Umbilical cord (tissue), 2 donors: ENCODE measurements around the gene RBM24. TPM values are rescaled to one million over a fixed set of nuclear protein-coding genes. Genes with fewer than 3 reads are reported as not detected.
A peak's percentile ranks its signal among the peaks of the same experiment; 100 is the strongest.
"Not testable (repeated sequence)": the region's sequence is repeated elsewhere in the genome, so short reads cannot be mapped to it uniquely, and the experiment has no call there.

ENCODE experiments used
- DNase-seq: peaks from one replicate; pipeline ENCODE4 v3.0.0-alpha.2; 2015; ENCODE audit warnings: low spot score
- total RNA-seq: library from RNA; depleted of rRNA; stranded (reverse); fragments of >200 nt; gene quantifications from one replicate; pipeline ENCODE4 v1.2.3, GENCODE V29; 2014; ENCODE audit warnings: low replicate concordance; ENCODE audit not compliant: insufficient read depth

The RBM24 gene
- total RNA-seq, 1 donor from 2014 or later, result 25.0 TPM

DNA sequence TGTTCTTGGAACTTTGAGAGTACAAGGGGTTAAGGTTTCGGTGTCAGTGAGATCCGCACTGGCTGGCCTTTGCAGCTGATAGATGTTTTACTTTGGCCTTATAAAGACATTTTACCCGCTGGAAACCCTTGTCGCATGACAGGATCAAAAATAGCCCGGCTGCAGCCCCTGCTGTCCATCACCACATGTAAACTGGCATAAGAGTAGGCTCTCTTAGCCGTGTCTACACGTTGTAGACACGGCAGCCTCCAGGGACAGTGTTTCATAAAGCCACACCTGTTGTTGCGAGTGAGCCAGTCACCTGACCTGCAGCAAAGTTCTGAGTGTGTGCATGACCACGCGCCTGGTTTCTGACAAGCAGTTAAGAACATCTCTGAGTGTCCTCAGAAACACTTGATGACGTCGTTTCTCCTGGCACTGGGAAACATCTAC is 8.5 kb downstream of the RBM24 start:
- DNase-seq, result peak; percentile 51

DNA sequence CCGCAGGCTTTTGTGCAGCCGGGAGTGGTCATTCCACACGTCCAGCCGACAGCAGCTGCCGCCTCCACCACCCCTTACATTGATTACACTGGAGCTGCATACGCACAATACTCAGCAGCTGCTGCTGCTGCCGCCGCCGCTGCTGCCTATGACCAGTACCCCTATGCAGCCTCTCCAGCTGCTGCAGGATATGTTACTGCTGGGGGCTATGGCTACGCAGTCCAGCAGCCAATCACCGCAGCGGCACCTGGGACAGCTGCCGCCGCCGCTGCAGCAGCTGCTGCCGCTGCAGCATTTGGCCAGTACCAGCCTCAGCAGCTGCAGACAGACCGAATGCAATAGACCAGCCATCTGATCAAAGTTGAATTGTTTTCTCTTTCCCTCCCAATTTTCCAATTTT is 10.6 kb downstream of the RBM24 start:
- no peak for DNase-seq

DNA sequence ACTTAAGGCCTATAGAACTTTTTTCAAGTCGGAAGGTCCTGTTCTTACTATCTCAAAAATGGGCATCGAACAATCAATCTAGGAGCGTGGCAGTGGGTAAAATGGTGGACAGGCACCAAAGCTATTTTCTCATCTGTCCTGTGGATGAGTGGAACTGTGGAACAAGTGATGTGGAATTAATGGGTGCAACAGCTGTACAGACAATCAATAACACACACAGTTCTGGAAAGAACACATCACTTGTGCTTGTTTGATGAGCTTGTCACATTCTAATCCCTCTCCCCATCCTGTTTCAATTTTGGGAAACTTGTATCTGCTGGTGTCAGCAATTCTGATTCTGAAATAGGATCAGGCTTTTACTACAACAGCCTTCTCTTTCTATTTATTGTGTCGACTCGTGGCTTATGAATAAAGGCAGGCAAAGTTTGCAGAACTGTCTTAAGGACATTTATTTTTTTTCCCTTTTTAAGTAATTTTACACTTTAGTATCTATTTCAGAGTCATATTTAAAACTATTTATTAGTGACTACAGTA is 11.5 kb downstream of the RBM24 start:
- no peak for DNase-seq

DNA sequence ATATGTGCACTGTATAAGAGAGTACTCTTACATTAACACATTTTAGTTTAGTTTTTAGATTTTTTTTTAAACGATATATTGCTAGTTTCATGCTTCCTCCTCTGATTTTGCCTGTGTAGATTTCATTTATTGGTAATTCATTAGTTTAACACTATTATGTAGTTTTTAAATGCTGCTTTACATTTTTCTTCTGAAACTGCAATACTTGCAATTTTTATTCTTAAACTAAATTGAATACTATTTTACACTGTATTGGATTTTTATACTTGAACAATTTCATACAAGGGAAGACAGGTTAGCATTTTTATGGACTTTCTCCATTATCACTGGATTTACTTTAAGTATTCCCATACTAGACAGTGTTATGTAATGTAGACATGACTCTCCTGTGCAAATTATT is 12.2 kb downstream of the RBM24 start:
- DNase-seq, result no peak

DNA sequence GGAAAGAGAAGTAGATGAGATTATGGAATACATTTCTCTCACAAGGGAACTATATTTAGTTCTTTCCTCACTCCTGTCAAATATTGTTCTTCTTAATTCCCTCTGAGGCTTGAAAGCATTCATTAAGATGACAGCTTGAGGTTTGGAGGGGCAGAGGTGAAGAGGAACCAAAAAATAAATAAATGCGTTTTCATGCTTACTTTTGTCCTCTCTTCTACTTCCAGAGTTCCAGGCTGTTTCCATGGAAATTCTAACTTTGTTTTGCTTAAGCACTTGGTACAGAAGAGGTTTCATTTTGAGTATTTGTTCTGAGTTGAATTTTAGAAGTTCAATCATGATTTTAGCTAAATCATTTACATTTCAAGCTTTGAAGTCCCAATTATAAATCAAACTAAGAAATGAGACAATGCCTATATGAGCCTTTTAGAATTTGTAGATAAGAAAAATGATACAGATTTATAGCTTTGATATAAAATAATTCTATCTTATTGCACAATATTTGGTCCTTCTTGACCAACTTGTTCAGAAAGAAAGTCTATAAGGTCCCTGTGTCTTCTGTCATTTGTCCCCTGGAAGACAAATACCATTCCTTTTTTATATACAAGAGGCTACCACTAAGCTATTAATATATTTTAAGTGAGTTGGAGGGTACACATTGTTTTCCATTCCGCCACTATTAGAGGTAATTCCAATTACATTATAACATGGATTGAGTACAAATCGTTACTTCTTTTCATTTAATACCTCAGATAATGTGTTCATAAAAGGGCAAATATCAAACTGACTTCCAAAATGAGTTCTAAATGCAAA is 16.3 kb downstream of the RBM24 start:
- peak; percentile 20 for DNase-seq

DNA sequence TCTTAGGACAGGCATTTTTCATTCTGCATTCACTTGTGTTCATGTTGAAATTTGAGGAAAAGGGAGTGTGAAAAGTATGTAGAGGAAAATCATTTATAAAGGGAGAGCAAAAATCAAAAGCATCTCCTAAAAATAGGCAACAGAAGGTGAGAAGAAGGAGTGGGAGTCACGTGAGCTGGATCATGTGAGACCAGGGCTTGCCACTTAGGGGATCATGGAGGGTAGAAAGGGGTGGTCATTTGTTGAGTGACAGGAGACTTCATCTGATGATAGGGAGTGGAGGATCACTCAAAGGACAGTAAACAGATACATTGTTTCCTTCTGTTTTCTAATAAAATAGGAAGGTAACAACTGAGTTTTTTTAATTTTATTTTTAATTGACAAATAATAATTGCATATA is 17.1 kb downstream of the RBM24 start:
- DNase-seq, result no peak

DNA sequence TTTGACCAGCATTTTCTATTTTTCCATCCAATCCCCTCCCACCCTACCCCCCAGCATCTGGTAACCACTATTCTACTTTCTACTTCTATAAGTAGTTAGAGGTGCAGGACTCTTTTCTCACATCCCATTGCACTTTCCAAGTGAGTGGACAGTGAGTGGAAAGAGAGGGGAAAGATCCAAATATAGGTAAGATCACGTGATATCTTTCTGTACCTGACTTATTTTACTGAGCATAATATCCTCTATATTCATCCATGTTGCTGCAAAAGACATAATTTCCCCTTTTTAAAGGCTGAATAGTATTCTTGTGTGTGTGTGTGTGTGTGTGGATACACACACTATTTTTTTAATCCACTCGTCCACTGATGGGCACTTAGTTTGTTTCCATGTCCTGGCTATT is 18.1 kb downstream of the RBM24 start:
- no peak for DNase-seq

DNA sequence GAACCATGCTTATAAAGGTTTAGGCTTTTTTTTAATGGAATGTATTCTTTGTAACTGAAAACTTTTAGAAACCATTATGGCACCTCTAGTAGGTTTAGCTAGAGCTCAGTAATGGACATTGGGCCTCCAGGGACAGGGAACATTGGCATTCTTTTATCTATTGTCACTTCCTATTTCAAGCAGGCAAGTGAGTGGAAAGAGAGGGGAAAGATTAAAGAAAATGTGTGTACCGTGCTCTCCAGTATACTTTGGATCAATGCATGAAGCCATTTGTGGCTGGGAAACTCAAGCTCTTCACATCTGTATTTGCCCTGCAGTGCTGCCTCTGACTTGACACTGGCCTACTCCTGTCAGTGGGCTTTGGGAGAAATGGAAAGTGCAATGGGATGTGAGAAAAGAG is 18.6 kb downstream of the RBM24 start:
- no peak for DNase-seq

DNA sequence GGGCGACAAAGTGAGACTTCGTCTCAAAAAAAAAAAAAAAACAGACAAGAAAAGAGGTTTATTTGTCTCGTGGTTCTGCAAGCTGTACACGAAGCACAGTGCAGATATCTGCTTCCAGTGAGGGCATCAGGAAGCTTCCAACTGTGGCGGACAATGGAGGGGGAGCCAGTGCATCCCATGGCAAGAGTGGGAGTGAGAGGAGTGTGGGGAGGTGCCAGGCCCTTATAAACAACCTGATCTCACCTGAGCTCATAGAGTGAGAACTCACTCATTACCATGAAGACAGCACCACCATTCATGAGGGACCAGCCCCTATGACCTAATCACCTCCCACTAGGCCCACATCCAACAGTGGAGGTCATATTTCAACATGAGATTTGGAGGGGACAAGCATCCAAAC is 19.5 kb downstream of the RBM24 start:
- no peak for DNase-seq

DNA sequence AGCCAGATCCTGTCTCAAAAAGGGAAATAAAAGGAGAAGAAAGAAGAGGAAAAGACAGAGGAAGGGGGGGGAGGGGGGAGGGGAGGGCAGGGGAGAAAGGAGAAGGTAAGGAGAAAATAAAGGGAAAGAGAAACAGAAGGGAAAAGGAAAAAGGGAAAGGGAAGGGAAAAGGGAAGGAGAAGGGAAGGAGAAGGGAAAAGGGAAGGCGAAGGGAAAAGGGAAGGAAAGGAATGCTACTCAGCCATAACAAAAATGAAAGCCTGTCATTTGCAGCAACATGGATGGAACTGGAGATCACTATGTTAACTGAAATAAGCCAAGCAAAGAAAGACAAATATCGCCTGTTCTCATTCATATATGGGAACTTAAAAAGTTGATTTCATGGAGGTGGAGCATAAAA is 22.3 kb downstream of the RBM24 start:
- no peak for DNase-seq

DNA sequence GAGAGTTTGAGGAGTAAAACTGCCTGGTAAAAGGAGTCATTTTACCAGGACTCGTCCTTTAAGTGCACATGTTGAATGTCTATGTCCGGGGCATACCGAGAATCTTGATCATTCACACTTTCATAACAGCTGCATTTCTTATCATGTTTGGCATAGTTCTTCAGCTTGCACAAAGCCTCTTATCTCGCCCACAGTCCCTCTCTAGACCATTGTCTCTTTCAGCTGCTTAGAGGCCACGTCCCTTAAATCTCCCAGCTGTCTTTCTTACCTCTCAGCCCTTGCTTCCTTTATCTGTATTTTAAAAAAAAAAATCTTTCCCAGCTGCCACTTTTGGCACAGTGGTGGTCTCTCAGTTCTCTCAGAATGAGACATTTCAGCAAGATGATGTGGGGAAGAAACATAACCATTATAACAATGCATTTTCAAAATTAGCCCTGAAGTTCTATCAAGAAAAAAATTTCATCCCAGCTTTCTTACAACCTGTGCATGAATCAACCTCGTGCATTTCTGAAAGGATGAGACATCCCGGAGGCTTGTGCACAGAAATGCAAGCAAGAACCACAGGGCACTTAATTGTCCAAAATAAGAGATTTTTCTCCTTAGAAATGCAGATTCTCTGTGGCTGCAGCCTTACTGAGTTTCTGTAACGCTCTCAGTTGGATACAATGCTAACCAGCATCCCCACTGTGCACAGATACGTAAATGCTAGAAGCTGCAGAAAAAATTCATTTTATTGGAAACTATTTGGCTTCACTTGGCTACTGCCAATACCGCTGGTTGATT is 24.2 kb downstream of the RBM24 start:
- peak; percentile 35 for DNase-seq

DNA sequence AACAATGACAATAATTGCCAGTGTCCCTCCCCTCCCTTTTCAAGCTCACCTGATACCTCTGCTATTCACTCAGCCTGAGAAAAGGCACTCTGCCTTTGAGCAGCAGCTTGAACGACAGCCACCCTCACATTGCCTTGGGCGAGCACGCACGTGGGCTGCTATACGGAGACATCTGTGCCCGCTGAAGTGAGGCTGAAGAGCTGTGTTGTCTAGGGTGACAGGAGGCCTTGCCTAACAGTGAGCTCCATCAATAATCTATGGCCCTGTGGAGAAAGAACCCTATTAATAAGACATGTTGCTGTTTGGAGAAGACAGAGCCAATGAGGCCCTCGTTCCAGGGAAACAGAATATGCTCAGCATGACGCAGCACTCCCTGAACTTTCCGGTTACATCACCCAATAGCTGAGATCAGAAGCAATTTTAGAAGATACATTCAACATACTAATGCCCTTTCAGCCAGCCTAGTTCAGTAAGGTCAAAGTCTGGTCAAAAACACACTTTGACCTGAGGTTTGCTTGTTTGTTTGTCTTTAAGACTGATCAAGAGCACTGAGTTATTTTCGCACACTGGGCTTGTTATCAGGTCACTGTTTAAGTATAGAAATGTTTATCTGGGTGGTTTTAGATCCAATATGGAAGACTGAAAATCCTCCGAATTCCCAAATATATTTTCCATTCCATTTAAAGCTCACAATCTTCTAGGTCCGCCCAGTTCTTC is 30.6 kb downstream of the RBM24 start:
- no peak for DNase-seq

DNA sequence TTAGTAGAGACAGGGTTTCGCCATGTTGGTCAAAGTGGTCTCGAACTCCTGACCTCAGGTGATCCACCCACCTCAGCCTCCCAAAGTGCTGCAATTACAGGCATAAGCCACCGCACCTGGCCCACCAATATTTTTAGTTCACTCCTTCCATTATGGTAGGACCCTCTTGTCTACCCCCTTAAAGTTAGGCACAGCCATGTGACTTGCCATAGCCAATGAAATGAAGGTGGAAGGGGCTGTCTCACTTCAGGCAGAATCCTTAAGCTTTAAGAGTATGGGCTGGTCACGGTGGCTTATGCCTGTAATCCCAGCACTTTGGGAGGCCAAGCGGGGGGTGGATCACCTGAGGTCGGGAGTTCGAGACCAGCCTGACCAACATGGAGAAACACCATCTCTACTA is 32.1 kb downstream of the RBM24 start:
- not testable (repeated sequence) for DNase-seq

DNA sequence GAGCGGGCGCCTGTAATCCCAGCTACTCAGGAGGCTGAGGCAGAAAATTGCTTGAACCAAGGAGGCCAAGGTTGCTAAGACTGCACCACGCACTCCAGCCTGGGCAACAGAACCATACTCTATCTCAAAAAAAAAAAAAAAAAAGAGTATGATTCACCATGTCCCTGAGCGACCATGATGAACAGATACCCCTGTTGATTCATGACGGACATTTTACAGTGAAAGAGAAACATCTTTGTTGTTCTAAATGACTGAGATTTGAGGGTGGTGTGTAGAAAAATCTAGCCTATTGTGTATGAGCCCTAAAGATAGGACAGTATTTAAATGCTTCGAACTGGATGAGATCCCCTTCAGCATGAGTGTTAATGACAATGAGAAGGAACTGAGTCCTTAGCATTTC is 32.8 kb downstream of the RBM24 start:
- DNase-seq, result no peak

DNA sequence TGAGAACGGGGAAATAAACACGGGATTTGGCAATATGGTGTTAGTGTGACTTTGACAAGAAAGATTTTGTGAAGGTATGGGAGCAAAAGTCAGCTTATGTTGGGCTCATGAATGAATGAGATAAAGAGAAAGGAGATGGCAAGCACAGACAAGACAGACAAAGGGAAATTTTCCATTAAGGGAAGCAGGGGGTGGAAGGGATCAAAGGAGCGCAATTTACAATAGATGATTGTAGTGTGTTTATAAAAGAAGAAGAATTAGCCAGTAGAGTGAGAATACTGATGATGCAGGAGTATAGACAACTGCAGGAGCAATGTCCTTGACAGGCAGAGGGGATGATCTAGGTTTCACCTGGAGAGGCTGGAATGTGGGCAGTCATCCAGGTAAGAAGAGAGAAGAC is 34.1 kb downstream of the RBM24 start:
- no peak for DNase-seq

DNA sequence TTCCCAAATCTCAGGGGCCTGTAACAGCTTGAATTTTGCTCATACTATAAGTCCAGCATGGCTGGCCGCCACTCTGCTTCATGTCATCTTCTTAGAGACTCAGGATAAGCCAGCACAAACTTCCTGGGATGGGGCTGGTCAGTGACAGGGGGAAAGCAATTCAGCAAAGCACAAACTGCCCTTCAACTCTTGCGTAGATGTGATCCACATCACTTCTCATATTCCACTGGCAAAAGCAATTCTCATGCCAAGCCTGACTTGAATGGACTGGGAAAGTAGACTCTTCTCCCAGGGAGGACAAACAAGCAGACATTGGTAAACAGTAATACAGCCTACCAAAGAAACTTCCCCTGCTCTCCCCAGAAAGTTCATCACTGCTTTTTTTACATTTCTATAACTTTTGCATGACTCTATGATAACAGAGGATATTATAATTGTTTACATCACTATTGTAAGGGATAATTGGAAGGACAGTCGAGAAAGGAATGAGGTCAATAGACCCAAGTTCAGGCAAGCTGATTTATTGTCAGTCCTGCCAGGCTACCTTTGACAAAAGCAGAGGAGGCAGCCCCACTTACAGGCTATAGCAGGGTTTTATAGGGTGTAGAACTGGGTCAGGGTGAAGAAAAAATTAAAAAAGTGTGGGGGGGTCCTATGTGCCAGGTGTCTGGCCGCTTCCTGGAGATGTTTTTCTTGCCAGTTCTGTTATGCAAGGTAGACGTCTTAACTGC is 37.4 kb downstream of the RBM24 start:
- DNase-seq, result no peak

DNA sequence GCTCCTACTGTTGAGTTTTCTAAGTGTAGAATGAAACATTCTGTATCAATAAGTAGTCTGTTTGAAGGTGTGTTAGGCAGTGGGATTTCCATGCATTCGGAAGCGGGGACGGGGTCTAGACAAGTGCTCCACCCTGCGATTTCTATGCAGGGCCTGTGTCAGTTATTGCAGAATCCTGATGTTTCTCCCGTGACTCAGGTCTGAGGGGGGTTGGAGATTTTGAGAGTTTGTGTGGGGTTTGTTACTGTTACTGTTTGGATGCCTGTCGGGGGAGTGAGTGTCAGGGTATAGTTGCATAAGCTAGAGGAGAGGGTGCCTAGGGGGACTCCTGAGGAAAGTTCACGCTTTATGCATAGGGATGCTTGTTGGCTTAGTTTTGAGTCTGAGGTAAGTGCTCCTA is 39.1 kb downstream of the RBM24 start:
- DNase-seq, result not testable (repeated sequence)

DNA sequence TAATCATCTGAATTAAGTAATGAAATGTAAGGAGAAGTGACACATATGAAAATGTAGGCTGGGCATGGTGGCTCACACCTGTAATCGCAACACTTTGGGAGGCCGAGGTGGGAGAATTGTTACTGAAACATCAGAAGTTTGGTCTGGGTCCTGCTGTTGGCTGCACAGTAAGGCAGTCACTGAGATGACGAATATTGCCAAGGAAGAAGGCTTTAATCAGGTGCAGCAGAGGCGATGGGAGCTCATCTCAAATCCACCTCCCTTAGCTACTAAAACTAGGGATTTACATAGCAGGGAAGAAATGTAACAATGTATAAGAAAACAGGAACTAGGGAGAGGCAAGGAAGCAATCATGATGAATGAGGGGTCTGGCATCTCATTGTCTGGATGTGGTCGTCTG is 50.1 kb downstream of the RBM24 start:
- no peak for DNase-seq

DNA sequence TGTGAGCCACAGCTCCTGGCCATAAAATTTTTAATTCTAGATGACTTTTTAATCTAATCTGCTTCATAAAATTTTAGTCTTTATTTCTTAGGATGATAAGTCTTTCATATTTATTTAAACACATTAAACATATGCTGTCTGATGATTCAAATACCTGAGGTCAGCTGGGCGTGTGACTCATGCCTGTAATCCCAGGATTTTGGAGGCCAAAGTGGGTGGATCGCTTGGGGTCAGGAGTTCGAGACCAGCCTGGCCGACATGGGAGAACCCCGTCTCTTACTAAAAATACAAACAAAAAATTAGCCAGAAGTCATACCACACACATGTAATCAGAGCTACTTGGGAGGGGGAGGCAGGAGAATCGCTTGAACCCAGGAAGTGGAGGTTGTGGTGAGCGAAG is 53.1 kb downstream of the RBM24 start:
- peak; percentile 14 for DNase-seq

DNA sequence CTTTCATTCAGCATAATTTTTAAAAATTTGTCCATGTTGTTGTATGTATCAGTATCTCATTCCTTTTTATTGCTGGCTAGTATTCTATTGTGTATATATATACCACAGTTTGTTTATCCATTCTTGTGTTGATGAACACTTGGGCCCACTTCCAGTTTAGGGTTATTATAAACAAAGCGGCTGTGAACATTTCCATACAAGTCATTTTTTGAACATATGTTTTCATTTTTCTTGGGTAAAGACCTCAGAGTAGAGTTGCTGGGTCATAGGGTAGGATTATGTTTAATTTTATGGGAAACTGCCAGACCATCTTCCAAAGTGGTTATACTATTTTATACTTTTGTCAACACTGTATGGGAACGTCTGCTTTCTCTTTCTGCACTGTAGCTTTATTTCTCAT is 55.3 kb downstream of the RBM24 start:
- no peak for DNase-seq

DNA sequence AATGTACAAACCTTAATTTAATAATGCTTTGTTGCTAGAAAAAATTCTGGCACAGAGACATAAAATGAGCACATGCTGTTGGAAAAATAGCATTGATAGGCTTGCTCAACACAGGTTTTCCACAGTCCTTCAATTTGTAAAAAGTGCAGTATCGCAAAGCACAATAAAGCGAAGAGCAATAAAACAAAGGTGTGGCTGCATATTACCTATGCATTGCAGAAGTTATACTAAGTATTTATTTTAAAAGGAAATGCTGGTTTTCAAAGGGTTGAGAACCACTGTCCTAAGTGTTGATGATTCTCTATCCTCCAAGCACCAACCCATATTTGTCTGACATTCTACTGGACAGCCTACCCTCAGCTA is 58.1 kb downstream of the RBM24 start:
- DNase-seq, result no peak
